SH-SY5Y (cell line): ENCODE measurements around the gene CFAP77.

ENCODE experiments used
- GATA2 ChIP-seq: IDR thresholded peaks from 2 replicates; pipeline ENCODE4 v1.6.1; 2011; ENCODE audit warnings: mild to moderate bottlenecking, low read depth, low read length
- GATA3 ChIP-seq: IDR thresholded peaks from 2 replicates; pipeline ENCODE4 v1.6.1; 2011; ENCODE audit warnings: low read depth, mild to moderate bottlenecking, low read length, moderate library complexity

DNA sequence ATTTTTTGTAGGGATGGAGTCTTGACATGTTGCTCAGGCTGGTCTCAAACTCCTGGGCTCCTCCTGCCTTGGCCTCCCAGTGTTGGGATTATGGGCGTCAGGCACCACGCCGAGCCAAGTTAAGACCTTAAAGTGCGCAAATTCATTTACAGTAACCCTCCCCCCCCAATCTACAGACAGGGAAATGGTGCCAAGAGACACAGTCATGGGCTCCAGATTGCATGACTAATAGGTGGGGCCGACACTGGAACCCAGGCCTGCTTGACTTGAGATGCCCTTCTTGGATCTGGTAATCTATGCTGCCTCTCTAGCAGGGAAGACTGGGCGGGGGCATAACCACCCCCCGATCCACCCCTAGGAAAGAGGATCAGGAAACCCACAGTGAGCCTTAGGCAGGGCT is 22.9 kb upstream of the CFAP77 start:
- TF ChIP-seq GATA2: no peak
- TF ChIP-seq GATA3: no peak
